Spleen (tissue), 7 donors: ENCODE results near the gene EPHA4.

ENCODE experiments used
- CTCF ChIP-seq, 11 experiments: fragments of 200-600 bp in 7 of 11; fragments of 450-650 bp in 4 of 11; sonication (generic) in 4 of 11; IDR thresholded peaks in 8 of 11; conservative IDR thresholded peaks in 3 of 11; 1 replicate in 7 of 11; 2 replicates in 4 of 11; pipeline versions ENCODE4 v1.4.0 to v1.8.0; 2016 to 2021; ENCODE audit warnings: antibody characterized with exemption in 11 of 11, inconsistent platforms in 4 of 11, mild to moderate bottlenecking in 1 of 11
- POLR2A ChIP-seq, 3 donors: fragments of 450-650 bp; IDR thresholded peaks; one replicate each; pipeline ENCODE4 v1.5.1; 2017; ENCODE audit warnings: antibody characterized with exemption in 3 of 3, mild to moderate bottlenecking in 1 of 3
- POLR2AphosphoS5 ChIP-seq, 3 donors: sonication (generic); formaldehyde crosslinking; IDR thresholded peaks; one replicate each; pipeline ENCODE4 v1.5.1; 2017; ENCODE audit warnings: antibody characterized with exemption in 3 of 3
- donor health status: DM: no; HTN: no; CAD: no; lungs with moderate emphysema.
- donor health status: DM: no; HTN: no; CAD: no.
- donor health status: DM: no; HTN: no; CAD: no.

- TF ChIP-seq CTCF (IDR thresholded peaks at IDR 0.05 in 8 of 11, conservative IDR thresholded peaks at IDR 0.05 in 3 of 11) (no peak), POLR2A (IDR thresholded peaks at IDR 0.05) (no peak), POLR2AphosphoS5 (IDR thresholded peaks at IDR 0.05) (no peak)
Measured at GRCh38 chr2:221450280-221450679, 121.8 kb downstream of the EPHA4 start.
